Lung (tissue), 12 donors: ENCODE results near the gene MAOA. TPM values are rescaled to one million over a fixed set of nuclear protein-coding genes. Genes with fewer than 3 reads are reported as not detected.

Source experiments
- ATAC-seq: fragments of 200-7000 bp; cut with Tn5 transposase; one replicate; pipeline ENCODE4 v1.9.1; 2020; ENCODE audit warnings: moderate number of reproducible peaks; ENCODE audit not compliant: insufficient read depth, low FRiP score
- DNase-seq, 3 donors: peaks; one replicate each; pipeline ENCODE4 v3.0.0-alpha.2; 2013 to 2017
- H3K27ac ChIP-seq, 2 donors: one replicate each; pipeline ENCODE4 v1.5.1; 2013; ENCODE audit warnings: mild to moderate bottlenecking in 2 of 2, moderate library complexity in 2 of 2, control low read depth in 1 of 2, inconsistent platforms in 1 of 2, low read depth in 1 of 2, low read length in 1 of 2
- H3K27me3 ChIP-seq, 3 donors: one replicate each; pipeline ENCODE4 v1.5.1; 2013; ENCODE audit warnings: low read length in 2 of 3; ENCODE audit not compliant: control insufficient read depth in 3 of 3, insufficient read depth in 3 of 3
- H3K36me3 ChIP-seq, 4 donors: one replicate each; pipeline ENCODE4 v1.5.1; 2013; ENCODE audit warnings: low read length in 4 of 4, mild to moderate bottlenecking in 1 of 4, moderate library complexity in 1 of 4; ENCODE audit not compliant: control insufficient read depth in 4 of 4, insufficient read depth in 4 of 4
- H3K4me1 ChIP-seq, 5 donors: one replicate each; pipeline ENCODE4 v1.5.1; 2013; ENCODE audit warnings: low read length in 5 of 5, mild to moderate bottlenecking in 2 of 5, moderate library complexity in 1 of 5; ENCODE audit not compliant: control insufficient read depth in 5 of 5, insufficient read depth in 5 of 5
- H3K4me3 ChIP-seq: one replicate; pipeline ENCODE4 v1.5.1; 2013; ENCODE audit warnings: mild to moderate bottlenecking, control low read depth, moderate library complexity
- H3K9ac ChIP-seq, 2 donors: one replicate each; pipeline ENCODE4 v1.5.1; 2013; ENCODE audit warnings: low read length in 2 of 2, control low read depth in 1 of 2; ENCODE audit not compliant: insufficient read depth in 1 of 2
- H3K9me3 ChIP-seq, 4 donors: one replicate each; pipeline ENCODE4 v1.5.1; 2013; ENCODE audit warnings: low read length in 3 of 4, mild to moderate bottlenecking in 1 of 4, moderate library complexity in 1 of 4; ENCODE audit not compliant: control insufficient read depth in 4 of 4, insufficient read depth in 3 of 4
- WGBS, 2 donors: extraction: QIAGEN DNeasy Blood & Tissue Kit; methylation state at CpG; one replicate each; pipeline ENCODE4 v1.1.7; 2013; 5-methylcytosine and 5-hydroxymethylcytosine counted together
- polyA plus RNA-seq, 2 donors: library from polyadenylated mRNA; stranded (reverse); fragments of 200-250 nt; gene quantifications; one replicate each; pipeline ENCODE4 v1.2.1, GENCODE V29; 2013
- total RNA-seq, 2 donors: library from RNA; depleted of rRNA in 1 of 2; stranded (reverse); fragments of >200 nt in 1 of 2; gene quantifications; one replicate each; pipeline ENCODE4 v1.2.1, GENCODE V29; 2014 to 2021
- TF ChIP-seq, protein P1 (sequence below): IDR thresholded peaks from 2 replicates; pipeline ENCODE4 v1.5.1; 2012; ENCODE audit warnings: mild to moderate bottlenecking; ENCODE audit errors: control extremely low read depth, extremely low read depth
- donor health status: control.
- donor health status: control.
- donor health status: Bipolar disorder and iron deficiency.
- donor health status: healthy.
- donor health status: DM: yes; HTN: yes; CAD: no.

The MAOA gene
- total and polyA plus RNA-seq, 4 donors, result 70.0 to 187 (median 117) TPM

DNA sequence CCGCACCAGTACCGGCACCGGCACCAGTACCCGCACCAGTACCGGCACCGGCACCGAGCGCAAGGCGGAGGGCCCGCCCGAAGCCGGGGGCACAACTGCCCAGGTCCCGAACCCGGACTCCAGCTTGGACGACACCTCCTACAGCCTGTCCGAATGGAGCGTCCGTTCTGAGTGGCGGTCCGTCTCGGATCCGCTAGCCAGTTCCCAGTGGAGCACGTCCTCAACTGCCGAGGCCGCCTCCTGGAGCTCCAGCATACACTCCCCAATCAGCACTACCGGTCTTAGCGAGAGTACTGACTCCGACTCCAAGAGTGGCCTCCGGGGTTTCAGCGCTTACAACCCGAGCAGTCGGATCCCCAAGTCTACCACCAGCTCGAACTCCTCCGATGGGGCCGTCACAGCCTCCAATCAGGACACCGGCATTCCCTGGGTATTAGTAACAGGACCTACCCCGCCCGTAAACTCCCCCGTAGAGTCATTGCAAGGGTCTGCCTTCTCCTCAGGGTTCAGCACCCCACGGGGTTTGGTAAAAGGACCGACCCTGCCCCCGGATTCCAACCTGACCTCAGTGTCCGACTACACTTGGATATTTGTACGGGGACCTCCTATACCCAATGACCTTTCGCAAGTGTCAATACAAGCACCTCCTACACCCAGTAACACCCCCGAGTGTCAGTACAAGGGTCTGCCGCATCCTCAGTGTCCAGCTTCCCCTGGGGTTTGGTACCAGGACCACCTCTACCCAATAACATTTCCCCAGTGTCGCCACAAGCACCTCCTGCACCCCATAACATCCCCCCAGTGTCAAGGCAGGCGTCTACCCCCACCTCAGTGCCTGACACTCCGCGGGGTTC, 721 bp upstream of the MAOA start:
- TF ChIP-seq, protein P1, sequence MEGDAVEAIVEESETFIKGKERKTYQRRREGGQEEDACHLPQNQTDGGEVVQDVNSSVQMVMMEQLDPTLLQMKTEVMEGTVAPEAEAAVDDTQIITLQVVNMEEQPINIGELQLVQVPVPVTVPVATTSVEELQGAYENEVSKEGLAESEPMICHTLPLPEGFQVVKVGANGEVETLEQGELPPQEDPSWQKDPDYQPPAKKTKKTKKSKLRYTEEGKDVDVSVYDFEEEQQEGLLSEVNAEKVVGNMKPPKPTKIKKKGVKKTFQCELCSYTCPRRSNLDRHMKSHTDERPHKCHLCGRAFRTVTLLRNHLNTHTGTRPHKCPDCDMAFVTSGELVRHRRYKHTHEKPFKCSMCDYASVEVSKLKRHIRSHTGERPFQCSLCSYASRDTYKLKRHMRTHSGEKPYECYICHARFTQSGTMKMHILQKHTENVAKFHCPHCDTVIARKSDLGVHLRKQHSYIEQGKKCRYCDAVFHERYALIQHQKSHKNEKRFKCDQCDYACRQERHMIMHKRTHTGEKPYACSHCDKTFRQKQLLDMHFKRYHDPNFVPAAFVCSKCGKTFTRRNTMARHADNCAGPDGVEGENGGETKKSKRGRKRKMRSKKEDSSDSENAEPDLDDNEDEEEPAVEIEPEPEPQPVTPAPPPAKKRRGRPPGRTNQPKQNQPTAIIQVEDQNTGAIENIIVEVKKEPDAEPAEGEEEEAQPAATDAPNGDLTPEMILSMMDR, result no peak

DNA sequence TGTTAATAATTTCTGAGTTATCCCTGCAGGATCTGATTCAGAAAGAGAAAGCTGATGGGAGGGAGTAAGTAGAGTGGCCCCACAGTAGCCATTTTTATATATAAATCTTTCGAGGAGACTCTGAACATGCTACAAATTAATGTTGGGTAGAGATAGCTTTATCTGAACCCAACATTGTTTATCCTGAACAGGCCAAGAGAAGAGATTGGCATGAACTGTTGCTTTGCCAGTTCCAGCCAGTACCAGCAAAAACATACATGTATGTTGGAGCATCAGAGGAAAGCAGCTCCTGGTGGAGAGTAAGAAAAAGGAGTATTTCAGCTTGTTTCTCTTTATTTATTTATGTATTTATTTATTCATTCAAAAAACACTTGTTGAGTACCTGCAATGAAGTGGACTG, 1.6 kb downstream of the MAOA start:
- H3K9me3 ChIP-seq, result peaks cover 0 to 5% (median 0%) of the 10 kb centered on the region in 4 donors
- WGBS, 2 donors, result 52 to 79% methylated on average over 1 of the region's 1 CpG
- no peaks in the 10 kb centered on the region for H3K4me1 ChIP-seq
- no peak overlapping the region for H3K27ac ChIP-seq
- no peak overlapping the region for H3K9ac ChIP-seq
- DNase-seq (no peak), ATAC-seq (no peak)
- H3K4me3 ChIP-seq, result peak overlapping the region; percentile 49
- TF ChIP-seq, protein P1, result no peak
- H3K27me3 ChIP-seq, result peaks cover 0 to 15% (median 6%) of the 10 kb centered on the region in 3 donors
- H3K36me3 ChIP-seq, result no peaks in the 10 kb centered on the region

More for the DNA sequence above, 721 bp upstream of the MAOA start:
- H3K9ac ChIP-seq, result peak overlapping the region; percentile 11 to 36
- H3K27ac ChIP-seq, result peak overlapping the region; percentile 86 to 97
- 1 to 40% methylated on average over 43 to 51 of the region's 51 CpGs for WGBS, 2 donors
- H3K9me3 ChIP-seq, result peaks cover 0 to 5% (median 0%) of the 10 kb centered on the region in 4 donors
- H3K27me3 ChIP-seq, result peaks cover 0 to 14% (median 6%) of the 10 kb centered on the region in 3 donors
- DNase-seq (peak; percentile 47 to 60 (median 49)), ATAC-seq (peak; percentile 21)
- H3K4me3 ChIP-seq, result peak overlapping the region; percentile 49
- no peaks in the 10 kb centered on the region for H3K4me1 ChIP-seq
- no peaks in the 10 kb centered on the region for H3K36me3 ChIP-seq

DNA sequence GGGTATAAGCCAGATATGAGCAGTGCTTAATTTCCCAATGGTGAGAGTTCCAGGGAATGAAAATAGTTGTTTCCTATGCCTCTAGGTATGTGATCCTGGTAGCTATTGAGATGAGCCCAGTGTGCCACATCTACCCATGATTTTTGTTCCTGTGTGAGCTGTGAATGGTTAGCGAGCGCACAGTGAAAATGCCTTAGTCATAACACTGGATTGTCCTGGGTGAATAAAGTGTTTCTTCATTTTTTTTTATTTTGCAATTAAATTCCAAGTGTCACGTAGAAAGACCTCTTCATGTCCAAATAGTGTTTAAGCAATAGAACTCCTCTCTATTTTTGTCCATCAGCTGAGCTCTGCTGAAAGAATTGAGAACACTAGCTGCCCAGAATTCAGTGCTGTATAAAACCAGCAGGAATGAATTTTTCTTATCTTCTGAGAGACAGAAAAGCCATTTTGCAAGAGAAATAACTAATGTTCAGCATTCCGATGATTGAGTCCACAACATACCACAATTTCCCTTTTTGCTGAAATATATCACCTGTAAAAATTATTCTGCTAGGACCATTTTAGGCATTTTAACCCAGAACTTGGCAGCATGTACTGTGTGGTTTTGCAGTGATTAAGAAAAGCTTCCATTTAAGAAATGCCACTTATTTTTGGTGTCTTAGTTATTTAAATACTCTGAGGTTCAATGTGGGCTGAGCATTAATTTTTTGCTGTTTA, 5.6 kb downstream of the MAOA start:
- H3K27ac ChIP-seq, result no peak overlapping the region
- 31 to 50% methylated on average over 4 of the region's 4 CpGs for WGBS, 2 donors
- ATAC-seq (no peak), DNase-seq (no peak)
- TF ChIP-seq, protein P1, result no peak
- no peak overlapping the region for H3K9ac ChIP-seq
- no peak overlapping the region for H3K4me3 ChIP-seq
- peaks cover 0 to 2% (median 0%) of the 10 kb centered on the region in 5 donors for H3K4me1 ChIP-seq
- no peaks in the 10 kb centered on the region for H3K9me3 ChIP-seq
- H3K27me3 ChIP-seq, result peaks cover 0 to 21% (median 3%) of the 10 kb centered on the region in 3 donors
- H3K36me3 ChIP-seq, result no peaks in the 10 kb centered on the region
